DOHH2 (cell line): ENCODE measurements around the gene HDHD5.

Source experiments
- EZH2phosphoT487 ChIP-seq: fragments of 200-600 bp; sonication (generic); IDR thresholded peaks from 2 replicates; pipeline ENCODE4 v1.6.1; 2017; ENCODE audit warnings: borderline replicate concordance, mild to moderate bottlenecking, antibody characterized with exemption, low read length, moderate library complexity, mixed read lengths
- TF ChIP-seq, protein P1 (sequence below): fragments of 200-600 bp; sonication (generic); IDR thresholded peaks from one replicate; pipeline ENCODE4 v1.5.1; 2014; ENCODE audit warnings: antibody characterized with exemption, mild to moderate bottlenecking, low read depth, low read length; ENCODE audit not compliant: poor library complexity, severe bottlenecking

DNA sequence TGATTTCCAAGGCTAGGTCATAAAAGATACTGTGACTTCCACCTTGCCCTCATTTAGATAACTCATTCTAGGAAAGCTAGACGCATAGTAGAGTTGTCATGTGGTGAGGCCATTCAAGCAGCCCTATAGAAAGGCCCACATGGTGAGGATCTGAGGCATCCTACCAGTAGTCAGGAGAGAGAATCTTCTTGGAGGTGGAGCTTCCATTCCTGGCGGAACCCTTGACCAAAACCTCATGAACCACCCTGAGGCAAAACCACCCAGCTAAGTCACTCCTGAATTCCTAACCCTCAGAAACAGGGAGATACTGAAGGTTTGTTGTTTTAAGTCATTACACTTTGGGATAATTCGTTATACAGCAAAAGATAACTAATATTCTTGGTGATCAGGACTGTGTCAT is 2.9 kb upstream of the HDHD5 start:
- TF ChIP-seq, protein P1, sequence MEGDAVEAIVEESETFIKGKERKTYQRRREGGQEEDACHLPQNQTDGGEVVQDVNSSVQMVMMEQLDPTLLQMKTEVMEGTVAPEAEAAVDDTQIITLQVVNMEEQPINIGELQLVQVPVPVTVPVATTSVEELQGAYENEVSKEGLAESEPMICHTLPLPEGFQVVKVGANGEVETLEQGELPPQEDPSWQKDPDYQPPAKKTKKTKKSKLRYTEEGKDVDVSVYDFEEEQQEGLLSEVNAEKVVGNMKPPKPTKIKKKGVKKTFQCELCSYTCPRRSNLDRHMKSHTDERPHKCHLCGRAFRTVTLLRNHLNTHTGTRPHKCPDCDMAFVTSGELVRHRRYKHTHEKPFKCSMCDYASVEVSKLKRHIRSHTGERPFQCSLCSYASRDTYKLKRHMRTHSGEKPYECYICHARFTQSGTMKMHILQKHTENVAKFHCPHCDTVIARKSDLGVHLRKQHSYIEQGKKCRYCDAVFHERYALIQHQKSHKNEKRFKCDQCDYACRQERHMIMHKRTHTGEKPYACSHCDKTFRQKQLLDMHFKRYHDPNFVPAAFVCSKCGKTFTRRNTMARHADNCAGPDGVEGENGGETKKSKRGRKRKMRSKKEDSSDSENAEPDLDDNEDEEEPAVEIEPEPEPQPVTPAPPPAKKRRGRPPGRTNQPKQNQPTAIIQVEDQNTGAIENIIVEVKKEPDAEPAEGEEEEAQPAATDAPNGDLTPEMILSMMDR = no peak
- TF ChIP-seq EZH2phosphoT487 = no peak
